Suprapubic skin (tissue), 4 donors: ENCODE data around the gene BTBD2.

ENCODE experiments used
- CTCF ChIP-seq, 2 donors: fragments of 200-600 bp in 1 of 2; fragments of 450-650 bp in 1 of 2; sonication (generic) in 1 of 2; IDR thresholded peaks; one replicate each; pipeline ENCODE4 v1.5.1; 2016 to 2019; ENCODE audit warnings: antibody characterized with exemption in 2 of 2, mild to moderate bottlenecking in 1 of 2, moderate library complexity in 1 of 2
- EP300 ChIP-seq: sonication (generic); formaldehyde crosslinking; IDR thresholded peaks from one replicate; pipeline ENCODE4 v1.6.1; 2017; ENCODE audit warnings: antibody characterized with exemption
- POLR2A ChIP-seq, 2 donors: fragments of 450-650 bp; IDR thresholded peaks; one replicate each; pipeline ENCODE4 v1.6.1; 2017; ENCODE audit warnings: antibody characterized with exemption in 2 of 2, mild to moderate bottlenecking in 2 of 2, moderate library complexity in 2 of 2
- POLR2AphosphoS5 ChIP-seq, 3 donors: sonication (generic); formaldehyde crosslinking; IDR thresholded peaks; one replicate each; pipeline ENCODE4 v1.6.1; 2017; ENCODE audit warnings: antibody characterized with exemption in 3 of 3

GRCh38 chr19:2050349-2050990 lies 35.0 kb upstream of the BTBD2 start:
- TF ChIP-seq POLR2A (IDR thresholded peaks at IDR 0.05), result no peak
- no peak for TF ChIP-seq EP300
- no peak for TF ChIP-seq CTCF (IDR thresholded peaks at IDR 0.05)
- no peak for TF ChIP-seq POLR2AphosphoS5 (IDR thresholded peaks at IDR 0.05)
